ENCODE data around the gene TBX10. TPM values are rescaled to one million over a fixed set of nuclear protein-coding genes. Genes with fewer than 3 reads are reported as not detected.
"Not testable (repeated sequence)": the region's sequence is repeated elsewhere in the genome, so short reads cannot be mapped to it uniquely, and the experiment has no call there.

TBX10 gene
- not detected in 2 replicates for total RNA-seq (2014; rRNA removed; shearing (Covaris generic))

- DNase-seq (ENCODE audit: low read depth), result no peak
These were observed at the start of gene TBX10 for GRCh38 chr11:67639438-67639859. Gene TBX10, minus strand, starts transcription at chr11:67639763. Its CDS starts 291 bp downstream, at chr11:67639472.

DNA sequence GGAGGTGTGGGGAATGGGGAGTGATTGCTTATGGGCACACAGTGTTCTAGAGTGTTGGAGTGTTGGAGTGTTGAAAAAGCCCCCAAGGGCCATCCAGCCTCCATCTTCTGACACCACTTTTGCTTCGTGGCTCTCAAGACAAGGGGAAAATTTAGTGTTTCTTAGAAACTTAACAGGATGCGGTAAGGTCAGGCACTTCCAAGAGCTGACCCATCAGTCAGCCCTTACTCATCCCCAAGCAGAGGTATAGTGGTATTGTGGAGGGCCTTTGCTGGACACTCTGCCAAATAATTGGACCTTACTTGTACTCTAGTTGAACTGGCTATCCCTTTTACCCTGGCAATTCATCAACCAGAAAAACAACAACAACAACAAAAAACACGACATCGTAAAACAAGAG is 49.6 kb upstream of the TBX10 start:
- no peak for DNase-seq (ENCODE audit: low read depth)

GRCh38 chr11:67687986-67688385 is 48.4 kb upstream of the TBX10 start:
- no peak for DNase-seq (ENCODE audit: low read depth)

GRCh38 chr11:67685641-67686332 is 46.2 kb upstream of the TBX10 start:
- not testable (repeated sequence) for DNase-seq (ENCODE audit: low read depth)

DNA sequence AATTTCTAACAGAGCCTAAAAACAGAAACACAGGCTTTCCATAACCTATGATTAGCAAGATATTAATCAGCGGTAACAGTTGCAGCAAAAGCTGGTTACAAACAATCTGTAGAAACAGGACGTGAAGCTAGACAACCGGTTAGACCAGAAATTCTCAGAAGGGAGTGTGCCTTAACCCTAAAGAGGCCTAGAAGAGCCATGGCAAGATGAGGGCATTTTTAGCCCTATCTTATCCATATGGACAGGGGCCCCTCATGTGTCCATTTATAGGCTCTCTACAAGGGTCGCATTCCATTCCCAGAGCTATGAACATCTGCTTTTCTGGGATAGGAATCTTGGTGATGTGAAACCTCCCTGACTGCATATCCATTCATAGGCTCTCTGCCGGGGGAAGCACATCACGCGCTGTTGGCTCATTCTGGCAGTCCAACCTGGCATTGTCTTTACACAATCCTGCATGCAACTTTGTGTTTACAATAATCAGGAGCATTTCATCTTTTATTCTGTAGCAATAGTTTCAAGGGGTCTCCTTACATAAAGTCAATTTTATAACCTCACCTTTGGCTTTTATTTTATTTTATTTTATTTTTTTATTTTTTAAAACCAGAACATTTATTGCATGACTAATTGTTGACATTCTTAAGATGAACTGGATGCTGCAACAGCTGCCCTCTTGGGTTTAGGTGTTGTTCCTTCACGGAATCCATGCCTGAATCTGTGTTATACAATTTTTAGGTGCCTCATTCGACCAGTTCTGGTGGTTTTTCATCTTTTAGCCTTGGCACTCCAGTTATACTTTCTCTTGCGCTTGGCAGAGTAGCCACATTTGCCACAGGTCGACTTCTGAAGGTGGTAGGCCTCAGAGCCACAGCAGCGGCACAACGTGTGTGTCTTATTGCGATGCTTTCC is 42.8 kb upstream of the TBX10 start:
- DNase-seq (ENCODE audit: low read depth), result not testable (repeated sequence)

DNA sequence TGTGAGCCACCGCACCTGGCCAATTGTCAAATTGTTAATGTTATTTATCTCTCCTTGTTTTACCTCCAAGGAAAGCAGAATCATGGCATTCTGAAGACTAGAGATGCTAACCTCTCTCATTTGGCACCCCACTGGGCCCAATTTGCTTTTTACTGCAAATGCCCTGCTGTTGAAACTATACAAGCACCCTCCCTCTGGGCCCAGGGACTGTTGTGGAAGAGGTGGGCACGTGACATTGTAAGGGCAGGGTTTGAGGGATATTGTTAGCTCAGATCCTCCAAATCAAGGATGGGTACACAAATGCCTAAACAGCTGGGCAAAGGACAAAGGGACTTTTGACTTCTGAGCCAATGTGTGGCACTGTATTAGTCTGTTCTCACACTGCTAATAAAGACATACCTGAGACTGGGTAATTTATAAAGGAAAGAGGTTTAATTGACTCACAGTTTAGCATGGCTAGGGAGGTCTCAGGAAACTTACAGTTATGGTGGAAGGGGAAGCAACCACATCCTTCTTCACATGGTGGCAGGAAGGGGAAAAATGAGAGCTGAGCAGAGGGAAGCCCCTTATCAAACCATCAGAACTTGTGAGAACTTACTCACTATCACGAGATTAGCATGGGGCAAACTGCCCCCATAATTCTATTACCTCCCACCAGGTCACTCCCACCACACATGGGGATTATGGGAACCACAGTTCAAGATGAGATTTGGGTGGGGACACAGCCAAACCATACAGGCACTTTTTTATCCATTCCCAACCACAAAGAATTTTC is 41.3 kb upstream of the TBX10 start:
- DNase-seq (ENCODE audit: low read depth), result no peak

- no peak for DNase-seq (ENCODE audit: low read depth)
These were observed 35.6 kb upstream of the TBX10 start for GRCh38 chr11:67675058-67675747.

GRCh38 chr11:67674442-67674871 is 34.9 kb upstream of the TBX10 start, which contains the start of gene ALDH3B2:
Gene ALDH3B2, minus strand, starts transcription at chr11:67674623. Its CDS starts 7,688 bp downstream, at chr11:67666935.
- no peak for DNase-seq (ENCODE audit: low read depth)

GRCh38 chr11:67673902-67674301 is 34.3 kb upstream of the TBX10 start:
- no peak for DNase-seq (ENCODE audit: low read depth)

GRCh38 chr11:67673358-67673757 is 33.8 kb upstream of the TBX10 start:
- DNase-seq (ENCODE audit: low read depth), result no peak

DNA sequence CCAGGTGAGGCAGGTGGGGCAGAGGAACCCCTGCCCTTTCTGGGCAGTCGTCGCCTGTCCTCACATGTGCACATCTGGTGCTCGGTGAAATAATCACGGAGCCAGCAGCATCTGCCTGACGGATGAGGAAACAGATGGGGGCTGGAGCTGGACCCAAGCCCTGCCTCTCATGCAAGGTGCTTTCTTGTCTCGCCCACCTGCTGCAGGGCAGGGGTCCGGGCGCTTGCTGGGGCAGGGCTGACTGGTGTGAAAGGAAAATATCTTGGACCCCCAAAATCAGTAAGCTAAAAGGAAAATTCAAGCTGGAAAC is 31.6 kb upstream of the TBX10 start:
- no peak for DNase-seq (ENCODE audit: low read depth)

DNA sequence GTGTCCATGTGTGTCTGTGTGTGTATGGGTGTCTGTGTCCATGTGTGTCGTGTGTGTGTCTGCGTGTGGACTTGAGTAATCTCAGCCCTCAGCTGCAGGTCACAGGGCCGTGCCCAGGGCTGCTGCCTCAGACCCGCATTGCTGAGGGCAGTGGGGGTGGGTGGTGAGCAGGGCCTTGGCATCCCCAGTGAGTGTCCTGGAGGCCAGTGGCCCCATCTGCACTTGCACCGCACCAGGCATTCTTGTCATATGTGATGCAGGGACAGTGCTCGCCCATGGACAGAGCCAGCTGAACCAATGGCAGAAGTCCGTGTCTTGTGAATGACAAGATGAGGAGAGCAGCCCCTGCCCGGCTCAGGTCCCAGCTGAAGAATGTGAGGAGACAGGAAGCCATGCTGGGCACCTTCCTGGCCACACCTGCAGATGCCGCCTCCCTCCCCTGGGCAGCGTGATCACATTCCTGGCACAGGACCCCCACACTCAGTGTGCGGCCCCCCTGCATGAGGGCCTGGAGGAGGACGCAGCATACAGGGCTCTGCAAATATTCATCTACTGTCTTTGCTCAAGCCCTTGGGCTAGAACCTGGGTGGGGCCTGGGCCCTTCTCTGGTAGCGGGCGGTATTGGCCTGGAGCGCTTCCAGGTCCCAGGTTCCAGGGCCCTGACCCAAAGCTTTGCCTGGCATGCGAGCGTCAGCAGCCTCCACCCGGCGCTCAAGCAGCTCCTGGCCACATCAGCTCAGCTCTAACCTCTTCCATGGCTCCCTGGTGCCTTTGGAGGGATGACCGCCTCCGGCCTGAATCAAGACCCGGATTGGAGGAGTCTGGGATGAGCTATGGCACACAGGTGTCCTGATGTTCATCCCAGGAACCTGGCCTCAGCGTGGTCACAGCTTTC is 31.0 kb upstream of the TBX10 start:
- no peak for DNase-seq (ENCODE audit: low read depth)

GRCh38 chr11:67668192-67668551 is 28.6 kb upstream of the TBX10 start:
- no peak for DNase-seq (ENCODE audit: low read depth)

DNA sequence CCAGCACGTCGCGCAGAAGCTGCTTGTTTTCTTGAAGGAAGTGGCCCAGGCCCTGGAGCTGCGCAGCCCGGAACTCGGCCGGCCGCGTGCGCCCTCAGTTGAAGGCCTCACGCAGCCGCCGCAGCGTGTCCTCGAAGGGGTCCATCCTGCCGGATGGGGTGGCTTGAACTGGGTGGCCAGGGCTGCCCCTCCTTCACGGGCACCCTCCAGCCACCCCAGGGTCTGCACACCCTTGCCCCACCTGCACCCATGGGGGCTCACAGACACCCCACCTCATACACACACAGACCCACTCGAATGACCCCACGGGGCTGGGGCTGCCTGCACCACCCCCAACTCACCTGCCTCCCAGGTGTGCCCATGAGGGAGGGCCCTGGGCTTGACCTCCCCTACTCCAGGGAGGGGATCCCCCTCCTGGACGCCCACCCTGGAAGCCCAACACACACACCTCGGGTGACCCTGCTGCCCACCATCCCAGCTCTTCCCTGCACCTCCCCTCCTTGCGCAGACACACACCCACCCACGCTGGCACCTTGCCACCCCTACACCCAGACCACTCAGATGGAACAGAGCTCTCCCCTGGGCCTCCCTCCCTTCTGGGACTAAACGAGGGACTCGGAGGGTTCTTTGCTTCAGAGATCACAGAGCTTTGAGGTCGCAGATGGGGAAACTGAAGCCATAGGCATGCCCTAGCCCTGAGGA is 28.1 kb upstream of the TBX10 start:
- DNase-seq (ENCODE audit: low read depth), result no peak

DNA sequence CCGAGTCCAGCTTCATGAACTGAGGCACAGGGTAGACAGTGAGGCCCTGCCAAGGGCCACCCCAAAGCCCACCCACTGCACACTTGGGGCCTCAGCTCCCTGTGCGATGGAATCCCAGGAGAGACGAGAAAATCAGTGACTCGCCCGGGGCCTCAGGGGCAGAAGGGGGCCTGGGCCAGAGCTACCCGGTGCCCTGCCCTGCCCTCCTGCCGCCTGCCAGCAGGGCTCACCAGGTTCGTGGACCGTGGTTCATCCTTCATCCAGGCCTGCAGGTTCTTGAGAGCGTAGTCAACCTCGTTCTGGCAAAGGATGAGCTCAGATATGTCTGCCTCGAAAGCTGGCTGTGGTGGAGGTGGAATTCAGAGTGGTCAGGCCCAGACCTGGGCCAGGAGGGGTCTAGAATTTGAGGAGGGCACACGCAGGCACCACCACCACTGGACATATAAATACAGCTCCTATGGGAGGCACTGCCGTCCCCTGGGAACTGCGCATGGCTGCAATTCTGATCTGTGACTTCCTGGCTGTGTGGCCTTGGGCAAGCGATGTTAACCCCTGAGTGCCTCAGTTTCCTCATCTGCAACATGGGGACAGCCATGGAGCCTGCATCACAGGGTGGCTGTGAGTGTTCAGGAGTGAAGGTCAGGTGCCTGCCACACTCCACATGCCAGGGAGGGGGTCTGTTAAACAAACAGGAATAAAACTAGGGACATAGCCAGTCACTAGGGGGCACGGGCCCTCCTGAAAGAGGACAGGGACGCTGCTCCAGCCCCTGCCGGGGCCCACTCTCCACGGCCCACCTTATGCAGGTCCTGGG is 27.3 kb upstream of the TBX10 start:
- no peak for DNase-seq (ENCODE audit: low read depth)

DNA sequence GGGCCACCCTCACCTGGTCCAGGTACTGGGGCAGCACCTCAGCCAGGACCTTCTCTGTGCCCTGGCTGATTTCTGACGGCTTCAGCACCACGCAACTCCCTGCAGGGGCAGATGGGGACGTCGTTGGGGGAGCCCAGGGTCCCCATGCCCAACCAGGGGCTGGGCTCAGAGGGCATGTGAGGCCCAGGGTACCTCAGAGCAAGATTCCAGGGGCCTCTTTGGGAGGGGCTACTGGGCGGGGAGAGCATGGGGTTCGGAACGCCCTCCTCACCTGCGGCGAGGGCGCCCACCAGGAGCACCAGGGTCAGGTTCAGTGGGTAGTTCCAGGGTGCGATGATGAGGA is 26.7 kb upstream of the TBX10 start:
- DNase-seq (ENCODE audit: low read depth), result no peak

DNA sequence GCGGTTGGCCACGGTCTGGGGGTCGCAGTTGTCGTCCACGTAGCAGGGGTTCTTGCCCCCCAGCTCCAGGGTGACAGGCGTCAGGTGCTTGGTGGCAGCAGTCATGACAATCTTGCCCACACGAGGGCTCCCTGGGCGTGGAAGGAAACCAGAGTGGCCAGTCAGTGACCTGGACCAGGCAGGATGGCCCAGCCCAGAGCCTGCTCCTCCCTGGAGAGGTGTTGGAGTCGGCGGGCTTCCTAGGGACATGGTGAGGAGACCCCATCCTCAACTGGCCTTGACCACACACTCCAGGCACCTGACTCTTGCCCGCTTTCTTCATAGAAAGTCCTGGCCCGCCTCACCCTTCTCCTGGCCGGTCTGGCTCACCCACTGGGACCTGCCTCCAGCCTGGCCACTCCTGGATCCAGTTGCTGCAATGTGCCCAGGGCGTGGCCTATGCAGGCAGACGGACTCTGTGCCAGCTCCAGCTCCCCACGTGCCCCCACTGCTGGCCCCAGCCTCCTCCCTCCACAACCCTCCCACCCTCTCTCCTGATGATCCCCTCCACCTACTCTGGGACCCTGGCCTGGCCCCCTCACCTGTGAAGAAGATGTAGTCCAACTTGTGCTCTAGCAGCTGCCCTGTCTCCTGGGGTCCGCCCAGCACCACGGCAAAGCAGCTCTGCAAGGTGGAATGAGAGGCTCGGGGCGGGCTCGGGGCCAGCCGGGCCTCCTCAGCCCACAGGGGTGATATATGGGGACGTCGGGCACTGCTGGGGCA is 26.2 kb upstream of the TBX10 start:
- no peak for DNase-seq (ENCODE audit: low read depth)
